Right cardiac atrium (tissue), 5 donors: ENCODE results near the gene WDR88. TPM values are rescaled to one million over a fixed set of nuclear protein-coding genes. Genes with fewer than 3 reads are reported as not detected.
"Not testable (repeated sequence)": the region's sequence is repeated elsewhere in the genome, so short reads cannot be mapped to it uniquely, and the experiment has no call there.

Source experiments
- ATAC-seq, 2 donors: fragments of 200-7000 bp; cut with Tn5 transposase; one replicate each; pipeline versions ENCODE4 v1.8.0 to v1.9.1; 2020; ENCODE audit warnings: moderate library complexity in 2 of 2, mild to moderate bottlenecking in 1 of 2
- DNase-seq, 3 donors: peaks; one replicate each; pipeline ENCODE4 v3.0.0-alpha.2; 2020
- H3K27ac ChIP-seq: one replicate; pipeline ENCODE4 v1.5.1; 2013; ENCODE audit warnings: mild to moderate bottlenecking, low read length, control low read depth, moderate library complexity
- H3K27me3 ChIP-seq: one replicate; pipeline ENCODE4 v1.6.1; 2013; ENCODE audit not compliant: control insufficient read depth, insufficient read depth
- H3K4me1 ChIP-seq: one replicate; pipeline ENCODE4 v1.6.1; 2013; ENCODE audit warnings: low read length; ENCODE audit not compliant: control insufficient read depth, insufficient read depth
- H3K4me3 ChIP-seq: one replicate; pipeline ENCODE4 v1.5.1; 2013; ENCODE audit warnings: low read length, control low read depth
- H3K9me3 ChIP-seq: one replicate; pipeline ENCODE4 v1.6.1; 2013; ENCODE audit warnings: low read length; ENCODE audit not compliant: control insufficient read depth
- WGBS: extraction: QIAGEN DNeasy Blood & Tissue Kit; methylation state at CpG from one replicate; pipeline ENCODE4 v1.1.7; 2013; 5-methylcytosine and 5-hydroxymethylcytosine counted together
- intact Hi-C, 4 donors: fragments of 100-400 bp; cut with DNase I; formaldehyde crosslinking; loops; one replicate each; pipeline versions ENCODE4 v1.11.0 to v1.14.0; 2022 to 2023
- polyA plus RNA-seq: library from polyadenylated mRNA; stranded (reverse); fragments of 200-250 nt; gene quantifications from one replicate; pipeline ENCODE4 v1.2.3, GENCODE V29; 2013
- total RNA-seq, 4 donors: library from RNA; stranded (reverse); fragmentation: NEBNext Ultra II Directional; extraction: Animal tissue kit (Norgen Biotek cat#: 25700); gene quantifications; one replicate each; pipeline ENCODE4 v1.2.1, GENCODE V29; 2021
- donor health status: healthy with polysubstance abuse.
- donor health status: DM: no; HTN: yes; CAD: no.
- donor health status: DM: no; HTN: no; CAD: no.
- donor health status: DM: no; HTN: yes; CAD: no; lungs with severe emphysema.
- donor health status: DM: yes; HTN: yes; CAD: no.

The WDR88 gene
- total and polyA plus RNA-seq, 5 donors: not detected

- intact Hi-C loops: no loop called here
- no peak for DNase-seq
- Histone ChIP-seq H3K9me3 (no peaks in the 10 kb centered on the region), H3K4me3 (no peak overlapping the region), H3K4me1 (no peaks in the 10 kb centered on the region), H3K27ac (no peak overlapping the region), H3K27me3 (no peaks in the 10 kb centered on the region)
- ATAC-seq: no peak
- WGBS: 62% methylated on average over 2 of the region's 2 CpGs
Observed at GRCh38 chr19:33152176-33152575, 20.3 kb downstream of the WDR88 start.

- H3K27me3 ChIP-seq, H3K9me3 ChIP-seq, DNase-seq, ATAC-seq, H3K27ac ChIP-seq, H3K4me3 ChIP-seq, H3K4me1 ChIP-seq, intact Hi-C loops: not testable (repeated sequence)
- 81% methylated on average over 4 of the region's 4 CpGs for WGBS
Observed at GRCh38 chr19:33152625-33153024, 20.7 kb downstream of the WDR88 start.

GRCh38 chr19:33154313-33154712, 22.4 kb downstream of the WDR88 start:
- H3K9me3 ChIP-seq, H3K27me3 ChIP-seq, ATAC-seq, H3K4me3 ChIP-seq, H3K27ac ChIP-seq, DNase-seq, H3K4me1 ChIP-seq, intact Hi-C loops: not testable (repeated sequence)
- WGBS: 86% methylated on average over 6 of the region's 6 CpGs

- Histone ChIP-seq H3K4me3 (no peak overlapping the region), H3K9me3 (no peaks in the 10 kb centered on the region), H3K4me1 (no peaks in the 10 kb centered on the region), H3K27me3 (no peaks in the 10 kb centered on the region), H3K27ac (no peak overlapping the region)
- intact Hi-C loops: no loop called here
- ATAC-seq (no peak), DNase-seq (no peak)
- WGBS: 61% methylated on average over 5 of the region's 5 CpGs
Observed at GRCh38 chr19:33156334-33156733, 24.4 kb downstream of the WDR88 start.

- 60% methylated on average over 3 of the region's 3 CpGs for WGBS
- intact Hi-C loops: no loop called here
- Histone ChIP-seq H3K4me1 (no peaks in the 10 kb centered on the region), H3K4me3 (no peak overlapping the region), H3K9me3 (no peaks in the 10 kb centered on the region), H3K27ac (no peak overlapping the region), H3K27me3 (no peaks in the 10 kb centered on the region)
- DNase-seq (no peak), ATAC-seq (no peak)
Observed at GRCh38 chr19:33157906-33158305, 26.0 kb downstream of the WDR88 start.

GRCh38 chr19:33158365-33158764, 26.5 kb downstream of the WDR88 start:
- intact Hi-C loops: no loop called here
- WGBS: 91% methylated on average over 6 of the region's 6 CpGs
- Histone ChIP-seq H3K4me3 (no peak overlapping the region), H3K9me3 (no peaks in the 10 kb centered on the region), H3K4me1 (no peaks in the 10 kb centered on the region), H3K27ac (no peak overlapping the region), H3K27me3 (no peaks in the 10 kb centered on the region)
- no peak for ATAC-seq
- DNase-seq: no peak

GRCh38 chr19:33159149-33159548, 27.2 kb downstream of the WDR88 start:
- ATAC-seq: no peak
- H3K27me3 ChIP-seq: no peaks in the 10 kb centered on the region
- H3K4me3 ChIP-seq: no peak overlapping the region
- H3K27ac ChIP-seq: no peak overlapping the region
- intact Hi-C loops: no loop called here
- no peak for DNase-seq
- WGBS: 99% methylated on average over 4 of the region's 4 CpGs
- no peaks in the 10 kb centered on the region for H3K4me1 ChIP-seq
- no peaks in the 10 kb centered on the region for H3K9me3 ChIP-seq

- WGBS: 93% methylated on average over 8 of the region's 8 CpGs
- DNase-seq: no peak
- no peak for ATAC-seq
Observed at GRCh38 chr19:33159893-33160292, 28.0 kb downstream of the WDR88 start.

GRCh38 chr19:33161201-33161600, 29.3 kb downstream of the WDR88 start:
- Histone ChIP-seq H3K4me3 (no peak overlapping the region), H3K4me1 (no peaks in the 10 kb centered on the region), H3K27me3 (no peaks in the 10 kb centered on the region), H3K9me3 (no peaks in the 10 kb centered on the region), H3K27ac (no peak overlapping the region)
- intact Hi-C loops: no loop called here
- no peak for DNase-seq
- no peak for ATAC-seq
- 69% methylated on average over 4 of the region's 4 CpGs for WGBS

More at GRCh38 chr19:33159893-33160292, 28.0 kb downstream of the WDR88 start:
- H3K4me1 ChIP-seq: no peaks in the 10 kb centered on the region
- no peak overlapping the region for H3K27ac ChIP-seq
- H3K4me3 ChIP-seq: no peak overlapping the region
- H3K27me3 ChIP-seq: no peaks in the 10 kb centered on the region
- no peaks in the 10 kb centered on the region for H3K9me3 ChIP-seq
- intact Hi-C loops: no loop called here

GRCh38 chr19:33163481-33163880, 31.6 kb downstream of the WDR88 start:
- ATAC-seq (no peak), DNase-seq (no peak)
- no peak overlapping the region for H3K4me3 ChIP-seq
- no peak overlapping the region for H3K27ac ChIP-seq
- intact Hi-C loops: no loop called here
- WGBS: 91% methylated on average over 6 of the region's 6 CpGs
- H3K27me3 ChIP-seq: no peaks in the 10 kb centered on the region
- H3K9me3 ChIP-seq: no peaks in the 10 kb centered on the region
- H3K4me1 ChIP-seq: no peaks in the 10 kb centered on the region

- intact Hi-C loops, H3K9me3 ChIP-seq, H3K4me1 ChIP-seq, ATAC-seq, DNase-seq, H3K4me3 ChIP-seq, H3K27me3 ChIP-seq, H3K27ac ChIP-seq: not testable (repeated sequence)
- 70% methylated on average over 6 of the region's 6 CpGs for WGBS
Observed at GRCh38 chr19:33166037-33166436, 34.1 kb downstream of the WDR88 start.

- Histone ChIP-seq H3K4me1 (no peaks in the 10 kb centered on the region), H3K4me3 (no peak overlapping the region), H3K27me3 (no peaks in the 10 kb centered on the region), H3K27ac (no peak overlapping the region), H3K9me3 (no peaks in the 10 kb centered on the region)
- intact Hi-C loops: no loop called here
- no peak for ATAC-seq
- DNase-seq: no peak
- WGBS: 93% methylated on average over 1 of the region's 1 CpG
Observed at GRCh38 chr19:33167438-33167837, 35.5 kb downstream of the WDR88 start.
